ENCODE results near the gene CIAO3. TPM values are rescaled to one million over a fixed set of nuclear protein-coding genes. Genes with fewer than 3 reads are reported as not detected.

Gene CIAO3
- total RNA-seq, 1 donor from 2014 or later: 34.5 TPM

- Histone ChIP-seq H3K4me3 (ENCODE audit: low read depth, low read length) (no peak overlapping the region), H3K27me3 (ENCODE audit: control insufficient read depth, insufficient read depth, low read length) (peaks cover 76% of the 10 kb centered on the region), H3K36me3 (ENCODE audit: control insufficient read depth, insufficient read depth, low read length) (no peaks in the 10 kb centered on the region)
- DNase-seq (ENCODE audit: low read depth): no peak
- TF ChIP-seq CTCF (IDR thresholded peaks at IDR 0.05; ENCODE audit: insufficient read depth, low read length, poor library complexity, severe bottlenecking): no peak
These were observed 39.9 kb downstream of the CIAO3 start for GRCh38 chr16:700684-701584.

DNA sequence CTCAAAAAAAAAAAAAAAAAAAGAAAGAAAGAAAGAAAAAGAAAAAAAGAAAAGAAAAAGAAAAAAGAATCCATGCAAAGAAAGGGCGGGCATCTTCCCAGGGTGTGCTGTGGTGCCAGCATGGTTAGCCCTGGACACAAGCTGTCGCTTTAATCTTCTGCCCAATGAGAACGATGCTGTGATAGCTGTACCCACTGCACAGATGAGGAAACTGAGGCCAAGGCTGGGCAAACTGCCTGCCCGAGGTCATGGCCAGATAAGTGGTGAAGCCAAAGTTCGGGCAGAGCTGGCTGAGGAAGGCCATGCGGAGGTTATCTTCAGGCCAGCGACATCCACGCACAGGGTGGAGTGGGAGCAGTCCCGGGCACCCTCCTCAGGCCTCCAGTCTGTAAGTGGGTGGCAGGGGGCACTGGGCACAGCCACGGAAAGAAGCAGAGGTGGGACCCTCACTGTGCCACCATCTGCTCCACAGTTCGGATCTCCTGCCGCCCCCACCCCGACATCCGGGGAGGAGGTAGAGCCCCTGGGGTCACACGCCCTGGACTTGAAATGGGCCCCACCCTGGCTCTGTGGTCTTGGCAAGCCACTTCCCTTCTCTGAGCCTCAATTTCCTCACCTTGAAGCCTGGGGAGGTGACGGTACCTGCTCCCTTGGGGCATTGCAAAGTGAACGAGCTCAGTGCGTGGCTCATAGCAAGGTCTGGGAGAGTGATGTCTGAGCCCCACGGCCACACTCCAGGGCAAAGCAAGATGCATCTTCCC lies 41.7 kb downstream of the CIAO3 start:
- no peaks in the 10 kb centered on the region for H3K36me3 ChIP-seq (ENCODE audit: control insufficient read depth, insufficient read depth, low read length)
- no peak overlapping the region for H3K4me3 ChIP-seq (ENCODE audit: low read depth, low read length)
- TF ChIP-seq CTCF (IDR thresholded peaks at IDR 0.05; ENCODE audit: insufficient read depth, low read length, poor library complexity, severe bottlenecking): no peak
- DNase-seq (ENCODE audit: low read depth): no peak
- H3K27me3 ChIP-seq (ENCODE audit: control insufficient read depth, insufficient read depth, low read length): peaks cover 80% of the 10 kb centered on the region

DNA sequence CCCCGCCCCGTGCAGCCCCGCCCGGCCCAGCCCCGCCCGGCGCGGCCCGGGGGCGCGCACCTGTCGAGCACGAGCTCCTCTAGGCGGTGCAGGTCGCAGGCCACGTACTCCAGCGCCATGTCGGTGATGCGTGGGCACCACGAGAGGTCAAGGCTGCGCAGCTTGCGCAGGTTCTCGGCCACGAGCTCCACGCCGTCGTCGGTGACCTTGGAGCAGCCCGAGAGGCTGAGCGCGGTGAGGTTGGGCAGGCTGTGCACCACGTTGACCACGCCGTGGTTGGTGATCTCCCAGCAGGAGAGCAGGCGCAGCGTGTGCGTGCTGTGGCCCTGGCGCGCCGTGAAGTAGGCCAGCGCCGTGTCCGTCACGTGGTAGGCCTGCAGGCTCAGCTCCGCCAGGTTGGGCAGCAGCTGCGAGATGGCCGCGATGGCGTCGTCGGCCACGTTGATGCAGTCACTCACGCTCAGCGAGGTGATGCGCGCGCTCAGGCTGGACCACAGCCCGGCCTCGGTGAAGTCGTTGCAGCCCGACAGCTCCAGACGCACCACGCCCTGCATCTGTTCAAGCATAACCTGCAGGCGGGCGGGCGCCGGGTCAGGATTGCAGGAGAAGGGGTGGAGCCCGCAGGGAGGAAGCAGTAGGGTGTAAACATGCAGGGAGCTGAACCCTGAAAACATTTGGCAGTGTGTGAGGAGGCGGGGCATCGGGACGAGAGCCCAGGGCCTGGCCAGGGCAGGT lies 45.3 kb downstream of the CIAO3 start:
- DNase-seq (ENCODE audit: low read depth): no peak
- Histone ChIP-seq H3K4me3 (ENCODE audit: low read depth, low read length) (no peak overlapping the region), H3K27me3 (ENCODE audit: control insufficient read depth, insufficient read depth, low read length) (peaks cover 59% of the 10 kb centered on the region), H3K36me3 (ENCODE audit: control insufficient read depth, insufficient read depth, low read length) (no peaks in the 10 kb centered on the region)
- TF ChIP-seq CTCF (IDR thresholded peaks at IDR 0.05; ENCODE audit: insufficient read depth, low read length, poor library complexity, severe bottlenecking): no peak

- no peak for DNase-seq (ENCODE audit: low read depth)
- peaks cover 53% of the 10 kb centered on the region for H3K27me3 ChIP-seq (ENCODE audit: control insufficient read depth, insufficient read depth, low read length)
- TF ChIP-seq CTCF (IDR thresholded peaks at IDR 0.05; ENCODE audit: insufficient read depth, low read length, poor library complexity, severe bottlenecking): no peak
- H3K4me3 ChIP-seq (ENCODE audit: low read depth, low read length): no peak overlapping the region
- H3K36me3 ChIP-seq (ENCODE audit: control insufficient read depth, insufficient read depth, low read length): no peaks in the 10 kb centered on the region
These were observed 45.9 kb downstream of the CIAO3 start for GRCh38 chr16:694863-695354.

DNA sequence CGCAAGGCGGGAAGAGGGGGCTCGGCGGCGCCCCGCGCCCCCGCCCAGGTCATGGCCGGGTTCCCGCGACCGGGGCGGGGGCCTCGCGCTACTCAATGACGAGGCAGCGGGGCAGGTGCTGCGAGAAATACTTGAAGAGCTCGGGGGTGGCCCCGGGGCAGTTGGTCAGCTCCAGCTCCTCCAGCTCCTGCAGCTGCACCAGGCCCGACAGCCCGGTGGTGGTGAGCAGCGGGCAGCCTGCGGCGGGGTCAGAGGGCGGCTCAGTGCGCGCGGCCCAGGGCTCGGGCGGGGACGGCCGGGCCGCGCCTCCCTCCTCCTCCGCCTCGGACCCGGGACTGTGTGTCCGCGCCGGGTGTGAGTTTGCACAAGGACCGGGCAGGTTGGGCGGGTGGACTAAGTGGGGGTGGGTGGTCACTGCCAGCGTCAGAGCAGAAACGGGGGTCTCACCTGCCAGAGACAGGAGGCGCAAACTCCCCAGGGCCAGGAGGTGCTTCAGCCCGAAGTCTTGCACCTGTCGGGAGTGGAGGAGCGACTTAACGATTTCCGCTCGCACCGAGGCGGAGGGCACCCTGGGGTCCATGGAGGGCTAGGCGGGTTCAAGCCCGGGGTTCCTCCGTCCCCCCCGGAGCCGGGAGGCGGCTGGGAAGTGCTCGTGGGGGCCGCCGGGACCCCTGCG lies 46.5 kb downstream of the CIAO3 start:
- Histone ChIP-seq H3K27me3 (ENCODE audit: control insufficient read depth, insufficient read depth, low read length) (peaks cover 47% of the 10 kb centered on the region), H3K36me3 (ENCODE audit: control insufficient read depth, insufficient read depth, low read length) (no peaks in the 10 kb centered on the region), H3K4me3 (ENCODE audit: low read depth, low read length) (no peak overlapping the region)
- TF ChIP-seq CTCF (IDR thresholded peaks at IDR 0.05; ENCODE audit: insufficient read depth, low read length, poor library complexity, severe bottlenecking): no peak
- no peak for DNase-seq (ENCODE audit: low read depth)
